ENCODE data around the gene HNF4A. TPM values are rescaled to one million over a fixed set of nuclear protein-coding genes. Genes with fewer than 3 reads are reported as not detected.

Gene HNF4A
- total RNA-seq, 2 donors from 2014 or later: 288 to 346 TPM

DNA sequence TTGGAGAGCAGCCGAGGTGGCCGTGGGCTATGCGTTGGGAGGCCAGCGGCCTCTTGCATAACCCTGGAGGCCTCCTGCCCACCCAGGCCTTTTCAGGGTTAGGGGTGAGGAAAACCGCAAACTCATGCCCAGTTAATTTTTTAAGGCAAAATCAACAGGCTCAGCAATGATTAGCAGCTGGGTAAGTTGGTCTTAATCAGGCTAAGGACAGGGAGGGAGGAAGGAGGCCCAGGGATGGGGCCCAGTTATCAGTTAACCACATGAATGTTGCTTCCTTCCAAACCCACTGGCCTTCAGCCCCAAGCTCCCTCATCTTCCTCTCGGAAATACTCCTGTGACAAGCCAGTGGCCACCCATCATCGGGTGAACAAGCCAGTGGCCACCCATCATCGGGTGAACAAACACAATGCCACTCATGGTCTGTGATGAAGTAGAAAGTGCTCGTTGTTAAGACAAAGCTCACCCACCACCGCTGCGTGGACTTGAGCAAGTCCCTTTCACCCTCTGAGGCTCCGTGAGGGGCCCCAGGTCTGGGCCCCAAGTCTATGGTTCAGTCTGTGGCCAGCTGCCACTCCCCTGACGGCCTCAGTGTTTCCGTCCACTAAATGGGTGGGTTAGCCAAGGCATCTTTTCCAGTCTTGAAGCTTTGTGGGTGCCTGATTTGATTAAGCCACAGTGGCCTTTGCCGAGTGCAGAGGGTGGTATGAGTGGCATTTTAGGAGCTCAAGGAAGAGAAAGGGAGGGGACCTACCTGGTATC is 39.4 kb downstream of the HNF4A start:
- intact Hi-C loops (cut with DNase I): loop anchor here (5.0 kb wide), 1 partner anchor 217 kb away; no protein-coding TSS in a partner anchor
- no peaks in the 10 kb centered on the region for H3K9me3 ChIP-seq
- no peak overlapping the region for H3K27ac ChIP-seq
- H3K4me1 ChIP-seq: peaks cover 4% of the 10 kb centered on the region
- peak overlapping the region in 1 of 2 donors; percentile 32 for H3K9ac ChIP-seq (ENCODE audit: low read depth in 2 of 2, low read length in 2 of 2)
- H3K4me3 ChIP-seq: no peak overlapping the region
- TF ChIP-seq, protein P1, sequence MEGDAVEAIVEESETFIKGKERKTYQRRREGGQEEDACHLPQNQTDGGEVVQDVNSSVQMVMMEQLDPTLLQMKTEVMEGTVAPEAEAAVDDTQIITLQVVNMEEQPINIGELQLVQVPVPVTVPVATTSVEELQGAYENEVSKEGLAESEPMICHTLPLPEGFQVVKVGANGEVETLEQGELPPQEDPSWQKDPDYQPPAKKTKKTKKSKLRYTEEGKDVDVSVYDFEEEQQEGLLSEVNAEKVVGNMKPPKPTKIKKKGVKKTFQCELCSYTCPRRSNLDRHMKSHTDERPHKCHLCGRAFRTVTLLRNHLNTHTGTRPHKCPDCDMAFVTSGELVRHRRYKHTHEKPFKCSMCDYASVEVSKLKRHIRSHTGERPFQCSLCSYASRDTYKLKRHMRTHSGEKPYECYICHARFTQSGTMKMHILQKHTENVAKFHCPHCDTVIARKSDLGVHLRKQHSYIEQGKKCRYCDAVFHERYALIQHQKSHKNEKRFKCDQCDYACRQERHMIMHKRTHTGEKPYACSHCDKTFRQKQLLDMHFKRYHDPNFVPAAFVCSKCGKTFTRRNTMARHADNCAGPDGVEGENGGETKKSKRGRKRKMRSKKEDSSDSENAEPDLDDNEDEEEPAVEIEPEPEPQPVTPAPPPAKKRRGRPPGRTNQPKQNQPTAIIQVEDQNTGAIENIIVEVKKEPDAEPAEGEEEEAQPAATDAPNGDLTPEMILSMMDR (IDR thresholded peaks at IDR 0.05): no peak
- H3K27me3 ChIP-seq: no peaks in the 10 kb centered on the region
- DNase-seq: no peak
- H3K36me3 ChIP-seq: no peaks in the 10 kb centered on the region

DNA sequence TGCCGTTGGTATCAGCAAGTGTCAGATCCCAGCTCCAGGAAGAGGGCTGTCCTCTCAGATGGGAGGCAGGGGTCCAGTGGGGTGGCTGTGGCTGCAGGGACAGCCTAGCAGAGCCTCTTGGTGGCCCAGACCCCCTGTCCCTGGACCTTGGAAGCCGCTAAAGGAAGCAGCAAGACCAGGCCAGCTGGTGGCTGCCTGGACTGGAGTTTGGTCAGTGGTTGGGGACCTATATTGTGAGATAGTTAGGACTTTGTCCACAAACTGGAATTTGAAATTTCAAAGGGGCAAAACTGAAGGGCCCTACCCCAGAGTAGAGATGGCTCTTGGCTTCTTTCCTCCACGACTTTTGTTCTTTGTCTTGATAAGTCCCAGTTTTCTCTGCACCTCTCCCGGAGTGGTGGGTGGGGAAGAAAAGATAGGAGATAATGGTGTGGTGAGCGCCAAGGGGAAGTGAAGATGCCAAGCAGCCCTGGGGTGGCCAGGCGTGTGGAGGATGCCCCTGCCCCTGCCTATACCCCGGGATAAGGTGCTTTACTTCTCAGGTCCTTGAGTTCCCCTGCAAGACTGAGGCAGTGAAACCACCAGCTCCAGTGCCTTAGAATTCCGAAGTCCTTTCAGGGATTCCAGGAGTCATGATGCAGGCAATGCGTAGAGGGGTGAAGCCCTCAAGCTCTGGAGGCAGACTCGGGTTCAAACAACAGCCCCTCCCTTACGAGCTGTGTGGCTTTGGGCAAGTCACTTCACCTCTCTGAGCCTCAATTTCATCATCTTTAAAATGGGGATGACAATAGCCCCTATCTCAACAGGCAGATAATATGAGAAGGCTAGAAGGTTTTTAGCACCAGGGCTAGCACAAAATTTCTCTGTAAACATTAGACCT is 40.2 kb downstream of the HNF4A start:
- Histone ChIP-seq H3K27ac (no peak overlapping the region), H3K4me3 (no peak overlapping the region), H3K4me1 (peaks cover 4% of the 10 kb centered on the region), H3K9ac (ENCODE audit: low read depth in 2 of 2, low read length in 2 of 2) (peak overlapping the region in 1 of 2 donors; percentile 32), H3K27me3 (no peaks in the 10 kb centered on the region), H3K36me3 (no peaks in the 10 kb centered on the region), H3K9me3 (no peaks in the 10 kb centered on the region)
- DNase-seq: no peak
- TF ChIP-seq, protein P1 (IDR thresholded peaks at IDR 0.05): no peak
- intact Hi-C loops (cut with DNase I): no loop called here

DNA sequence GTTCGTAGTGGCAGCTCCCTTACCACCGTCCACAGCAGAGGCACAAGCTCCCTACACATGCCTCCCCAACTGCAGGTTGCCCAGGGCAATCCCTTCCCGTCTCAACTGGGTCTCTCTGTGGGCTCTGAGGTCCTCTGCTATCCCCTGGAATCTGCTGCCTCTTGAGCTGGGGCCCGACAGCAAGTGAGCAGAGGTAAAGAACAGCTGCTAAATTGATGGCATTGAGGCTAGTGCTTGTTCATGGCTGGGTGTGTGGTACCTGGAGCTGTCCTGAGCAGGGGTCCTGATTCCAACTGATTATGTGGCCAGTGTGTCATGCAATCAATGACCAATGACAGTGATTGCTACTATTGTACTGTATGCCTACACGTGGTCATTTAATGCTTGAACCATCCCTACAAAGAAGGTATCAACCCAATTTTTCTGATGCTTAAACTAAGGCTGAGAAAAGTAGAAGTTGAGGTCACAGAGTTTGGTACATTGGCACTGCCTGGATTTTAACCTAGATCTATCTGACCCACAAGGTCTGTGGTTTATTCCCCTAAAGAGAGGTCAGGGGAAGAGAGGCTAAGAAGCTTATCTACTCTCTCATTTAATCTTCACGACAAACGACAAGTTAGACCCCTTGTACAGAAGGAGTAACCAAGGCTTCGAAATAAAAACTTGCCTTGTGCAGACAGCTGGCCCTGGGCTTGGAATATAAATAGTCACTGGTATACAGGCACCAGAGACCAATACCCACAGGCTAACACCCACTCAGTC is 41.1 kb downstream of the HNF4A start:
- Histone ChIP-seq H3K36me3 (no peaks in the 10 kb centered on the region), H3K27ac (no peak overlapping the region), H3K9ac (ENCODE audit: low read depth in 2 of 2, low read length in 2 of 2) (peak overlapping the region in 1 of 2 donors; percentile 41), H3K4me1 (peaks cover 4% of the 10 kb centered on the region), H3K4me3 (no peak overlapping the region), H3K9me3 (no peaks in the 10 kb centered on the region), H3K27me3 (no peaks in the 10 kb centered on the region)
- TF ChIP-seq, protein P1 (IDR thresholded peaks at IDR 0.05): no peak
- intact Hi-C loops (cut with DNase I): no loop called here
- no peak for DNase-seq

DNA sequence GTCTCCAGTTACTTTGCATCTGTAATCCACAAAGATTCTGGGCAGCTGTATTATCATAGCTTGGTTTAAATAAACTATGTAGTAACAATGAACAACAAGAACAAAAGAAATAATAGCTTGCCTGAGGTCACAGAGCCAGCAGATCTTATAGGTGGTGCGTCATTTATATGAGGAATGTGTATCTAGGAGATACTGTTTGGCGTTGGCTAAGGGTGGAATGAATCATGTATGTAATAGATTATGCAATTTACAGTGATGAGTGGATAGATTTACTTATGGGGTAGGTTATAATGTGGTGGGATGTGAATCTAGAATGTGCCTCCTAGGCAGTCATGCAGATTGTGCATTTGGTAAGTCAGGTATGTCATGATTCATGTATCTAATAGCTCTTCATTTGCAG is 42.8 kb downstream of the HNF4A start:
- TF ChIP-seq, protein P1 (IDR thresholded peaks at IDR 0.05): no peak
- no peaks in the 10 kb centered on the region for H3K27me3 ChIP-seq
- no peak for DNase-seq
- H3K9me3 ChIP-seq: no peaks in the 10 kb centered on the region
- H3K4me1 ChIP-seq: no peaks in the 10 kb centered on the region
- intact Hi-C loops (cut with DNase I): no loop called here
- no peaks in the 10 kb centered on the region for H3K36me3 ChIP-seq
- no peak overlapping the region for H3K9ac ChIP-seq (ENCODE audit: low read depth in 2 of 2, low read length in 2 of 2)
- no peak overlapping the region for H3K4me3 ChIP-seq
- H3K27ac ChIP-seq: peak overlapping the region; percentile 44

DNA sequence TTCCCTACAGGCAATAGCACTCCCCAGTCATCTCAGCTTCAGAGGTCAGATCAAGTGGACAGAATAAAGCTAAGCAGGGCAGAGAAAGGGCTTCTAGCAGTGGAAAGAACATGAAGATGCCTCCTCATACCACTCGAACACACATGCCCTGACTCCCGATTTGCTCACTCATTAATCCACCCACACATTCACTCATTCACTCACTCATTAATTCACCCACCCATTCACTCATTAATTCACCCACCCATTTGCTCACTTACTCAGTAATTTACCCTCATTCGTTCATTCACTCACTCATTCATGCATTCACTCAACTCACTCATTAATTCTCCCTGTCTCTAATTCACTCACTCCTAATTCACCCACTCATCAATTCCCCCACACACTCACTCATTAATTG is 43.9 kb downstream of the HNF4A start:
- Histone ChIP-seq H3K4me1 (no peaks in the 10 kb centered on the region), H3K27me3 (no peaks in the 10 kb centered on the region), H3K4me3 (no peak overlapping the region), H3K27ac (peak overlapping the region; percentile 44), H3K36me3 (no peaks in the 10 kb centered on the region), H3K9me3 (no peaks in the 10 kb centered on the region), H3K9ac (ENCODE audit: low read depth in 2 of 2, low read length in 2 of 2) (peak overlapping the region in 1 of 2 donors; percentile 93)
- no peak for DNase-seq
- TF ChIP-seq, protein P1 (IDR thresholded peaks at IDR 0.05): no peak
- intact Hi-C loops (cut with DNase I): no loop called here

All from colonic mucosa (tissue), 4 donors.